ENCODE results near the gene PSMA6. TPM values are rescaled to one million over a fixed set of nuclear protein-coding genes. Genes with fewer than 3 reads are reported as not detected.
A peak's percentile ranks its signal among the peaks of the same experiment; 100 is the strongest.

Gene PSMA6
- total RNA-seq, 1 experiment from 2014 or later, result 210 TPM

DNA sequence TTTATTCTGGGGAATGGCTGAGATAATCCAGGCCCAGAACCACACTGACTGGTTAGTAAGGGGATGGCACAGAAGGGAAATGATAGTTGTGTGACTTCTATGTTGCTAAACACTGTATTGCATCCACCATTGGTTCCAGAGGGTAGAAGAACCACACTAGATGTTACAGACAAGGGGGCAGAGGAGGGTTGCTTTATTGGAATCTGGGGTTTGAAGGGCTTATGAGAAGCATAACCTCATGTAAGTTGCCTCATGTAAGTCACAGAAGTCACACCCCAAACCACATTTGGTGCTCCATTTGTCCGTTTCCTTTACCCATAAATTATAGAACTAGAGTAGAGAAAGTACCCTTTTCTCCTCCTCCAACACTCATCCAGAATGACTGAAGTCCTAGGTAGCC lies 5.5 kb upstream of the PSMA6 start:
- Mint-ChIP-seq H3K27ac (0 out of 2 replicates have a peak overlapping the region, but pooled peaks have one; percentile 52), H3K4me1 (no peaks in the 10 kb centered on the region; the same call in 1 of the 2 replicates), H3K27me3 (ENCODE audit: low read depth) (no peaks in the 10 kb centered on the region), H3K36me3 (no peaks in the 10 kb centered on the region), H3K9me3 (no peaks in the 10 kb centered on the region), H3K4me3 (no peak overlapping the region)
- no peak for ATAC-seq
- POLR2A ChIA-PET, result no interaction called here
- CTCF ChIA-PET, result no interaction called here
- no peak for DNase-seq (ENCODE audit: low spot score)
- TF ChIP-seq, protein P1, sequence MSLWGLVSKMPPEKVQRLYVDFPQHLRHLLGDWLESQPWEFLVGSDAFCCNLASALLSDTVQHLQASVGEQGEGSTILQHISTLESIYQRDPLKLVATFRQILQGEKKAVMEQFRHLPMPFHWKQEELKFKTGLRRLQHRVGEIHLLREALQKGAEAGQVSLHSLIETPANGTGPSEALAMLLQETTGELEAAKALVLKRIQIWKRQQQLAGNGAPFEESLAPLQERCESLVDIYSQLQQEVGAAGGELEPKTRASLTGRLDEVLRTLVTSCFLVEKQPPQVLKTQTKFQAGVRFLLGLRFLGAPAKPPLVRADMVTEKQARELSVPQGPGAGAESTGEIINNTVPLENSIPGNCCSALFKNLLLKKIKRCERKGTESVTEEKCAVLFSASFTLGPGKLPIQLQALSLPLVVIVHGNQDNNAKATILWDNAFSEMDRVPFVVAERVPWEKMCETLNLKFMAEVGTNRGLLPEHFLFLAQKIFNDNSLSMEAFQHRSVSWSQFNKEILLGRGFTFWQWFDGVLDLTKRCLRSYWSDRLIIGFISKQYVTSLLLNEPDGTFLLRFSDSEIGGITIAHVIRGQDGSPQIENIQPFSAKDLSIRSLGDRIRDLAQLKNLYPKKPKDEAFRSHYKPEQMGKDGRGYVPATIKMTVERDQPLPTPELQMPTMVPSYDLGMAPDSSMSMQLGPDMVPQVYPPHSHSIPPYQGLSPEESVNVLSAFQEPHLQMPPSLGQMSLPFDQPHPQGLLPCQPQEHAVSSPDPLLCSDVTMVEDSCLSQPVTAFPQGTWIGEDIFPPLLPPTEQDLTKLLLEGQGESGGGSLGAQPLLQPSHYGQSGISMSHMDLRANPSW (CRISPR knock-in tag; conservative IDR thresholded peaks at IDR 0.05; ENCODE audit: low read depth), result no peak
- TF ChIP-seq, protein P2, sequence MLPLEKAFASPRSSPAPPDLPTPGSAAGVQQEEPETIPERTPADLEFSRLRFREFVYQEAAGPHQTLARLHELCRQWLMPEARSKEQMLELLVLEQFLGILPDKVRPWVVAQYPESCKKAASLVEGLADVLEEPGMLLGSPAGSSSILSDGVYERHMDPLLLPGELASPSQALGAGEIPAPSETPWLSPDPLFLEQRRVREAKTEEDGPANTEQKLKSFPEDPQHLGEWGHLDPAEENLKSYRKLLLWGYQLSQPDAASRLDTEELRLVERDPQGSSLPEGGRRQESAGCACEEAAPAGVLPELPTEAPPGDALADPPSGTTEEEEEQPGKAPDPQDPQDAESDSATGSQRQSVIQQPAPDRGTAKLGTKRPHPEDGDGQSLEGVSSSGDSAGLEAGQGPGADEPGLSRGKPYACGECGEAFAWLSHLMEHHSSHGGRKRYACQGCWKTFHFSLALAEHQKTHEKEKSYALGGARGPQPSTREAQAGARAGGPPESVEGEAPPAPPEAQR (CRISPR knock-in tag; IDR thresholded peaks at IDR 0.05), result no peak
- no peak for TF ChIP-seq CREM (CRISPR knock-in tag; IDR thresholded peaks at IDR 0.05)
- TF ChIP-seq, protein P3, sequence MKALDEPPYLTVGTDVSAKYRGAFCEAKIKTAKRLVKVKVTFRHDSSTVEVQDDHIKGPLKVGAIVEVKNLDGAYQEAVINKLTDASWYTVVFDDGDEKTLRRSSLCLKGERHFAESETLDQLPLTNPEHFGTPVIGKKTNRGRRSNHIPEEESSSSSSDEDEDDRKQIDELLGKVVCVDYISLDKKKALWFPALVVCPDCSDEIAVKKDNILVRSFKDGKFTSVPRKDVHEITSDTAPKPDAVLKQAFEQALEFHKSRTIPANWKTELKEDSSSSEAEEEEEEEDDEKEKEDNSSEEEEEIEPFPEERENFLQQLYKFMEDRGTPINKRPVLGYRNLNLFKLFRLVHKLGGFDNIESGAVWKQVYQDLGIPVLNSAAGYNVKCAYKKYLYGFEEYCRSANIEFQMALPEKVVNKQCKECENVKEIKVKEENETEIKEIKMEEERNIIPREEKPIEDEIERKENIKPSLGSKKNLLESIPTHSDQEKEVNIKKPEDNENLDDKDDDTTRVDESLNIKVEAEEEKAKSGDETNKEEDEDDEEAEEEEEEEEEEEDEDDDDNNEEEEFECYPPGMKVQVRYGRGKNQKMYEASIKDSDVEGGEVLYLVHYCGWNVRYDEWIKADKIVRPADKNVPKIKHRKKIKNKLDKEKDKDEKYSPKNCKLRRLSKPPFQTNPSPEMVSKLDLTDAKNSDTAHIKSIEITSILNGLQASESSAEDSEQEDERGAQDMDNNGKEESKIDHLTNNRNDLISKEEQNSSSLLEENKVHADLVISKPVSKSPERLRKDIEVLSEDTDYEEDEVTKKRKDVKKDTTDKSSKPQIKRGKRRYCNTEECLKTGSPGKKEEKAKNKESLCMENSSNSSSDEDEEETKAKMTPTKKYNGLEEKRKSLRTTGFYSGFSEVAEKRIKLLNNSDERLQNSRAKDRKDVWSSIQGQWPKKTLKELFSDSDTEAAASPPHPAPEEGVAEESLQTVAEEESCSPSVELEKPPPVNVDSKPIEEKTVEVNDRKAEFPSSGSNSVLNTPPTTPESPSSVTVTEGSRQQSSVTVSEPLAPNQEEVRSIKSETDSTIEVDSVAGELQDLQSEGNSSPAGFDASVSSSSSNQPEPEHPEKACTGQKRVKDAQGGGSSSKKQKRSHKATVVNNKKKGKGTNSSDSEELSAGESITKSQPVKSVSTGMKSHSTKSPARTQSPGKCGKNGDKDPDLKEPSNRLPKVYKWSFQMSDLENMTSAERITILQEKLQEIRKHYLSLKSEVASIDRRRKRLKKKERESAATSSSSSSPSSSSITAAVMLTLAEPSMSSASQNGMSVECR (CRISPR knock-in tag; IDR thresholded peaks at IDR 0.05; ENCODE audit: borderline replicate concordance), result no peak
- TF ChIP-seq, protein P4, sequence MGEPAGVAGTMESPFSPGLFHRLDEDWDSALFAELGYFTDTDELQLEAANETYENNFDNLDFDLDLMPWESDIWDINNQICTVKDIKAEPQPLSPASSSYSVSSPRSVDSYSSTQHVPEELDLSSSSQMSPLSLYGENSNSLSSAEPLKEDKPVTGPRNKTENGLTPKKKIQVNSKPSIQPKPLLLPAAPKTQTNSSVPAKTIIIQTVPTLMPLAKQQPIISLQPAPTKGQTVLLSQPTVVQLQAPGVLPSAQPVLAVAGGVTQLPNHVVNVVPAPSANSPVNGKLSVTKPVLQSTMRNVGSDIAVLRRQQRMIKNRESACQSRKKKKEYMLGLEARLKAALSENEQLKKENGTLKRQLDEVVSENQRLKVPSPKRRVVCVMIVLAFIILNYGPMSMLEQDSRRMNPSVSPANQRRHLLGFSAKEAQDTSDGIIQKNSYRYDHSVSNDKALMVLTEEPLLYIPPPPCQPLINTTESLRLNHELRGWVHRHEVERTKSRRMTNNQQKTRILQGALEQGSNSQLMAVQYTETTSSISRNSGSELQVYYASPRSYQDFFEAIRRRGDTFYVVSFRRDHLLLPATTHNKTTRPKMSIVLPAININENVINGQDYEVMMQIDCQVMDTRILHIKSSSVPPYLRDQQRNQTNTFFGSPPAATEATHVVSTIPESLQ (CRISPR knock-in tag; IDR thresholded peaks at IDR 0.05), result no peak
- no peak for TF ChIP-seq EMX1 (CRISPR knock-in tag; IDR thresholded peaks at IDR 0.05)
- TF ChIP-seq, protein P5, sequence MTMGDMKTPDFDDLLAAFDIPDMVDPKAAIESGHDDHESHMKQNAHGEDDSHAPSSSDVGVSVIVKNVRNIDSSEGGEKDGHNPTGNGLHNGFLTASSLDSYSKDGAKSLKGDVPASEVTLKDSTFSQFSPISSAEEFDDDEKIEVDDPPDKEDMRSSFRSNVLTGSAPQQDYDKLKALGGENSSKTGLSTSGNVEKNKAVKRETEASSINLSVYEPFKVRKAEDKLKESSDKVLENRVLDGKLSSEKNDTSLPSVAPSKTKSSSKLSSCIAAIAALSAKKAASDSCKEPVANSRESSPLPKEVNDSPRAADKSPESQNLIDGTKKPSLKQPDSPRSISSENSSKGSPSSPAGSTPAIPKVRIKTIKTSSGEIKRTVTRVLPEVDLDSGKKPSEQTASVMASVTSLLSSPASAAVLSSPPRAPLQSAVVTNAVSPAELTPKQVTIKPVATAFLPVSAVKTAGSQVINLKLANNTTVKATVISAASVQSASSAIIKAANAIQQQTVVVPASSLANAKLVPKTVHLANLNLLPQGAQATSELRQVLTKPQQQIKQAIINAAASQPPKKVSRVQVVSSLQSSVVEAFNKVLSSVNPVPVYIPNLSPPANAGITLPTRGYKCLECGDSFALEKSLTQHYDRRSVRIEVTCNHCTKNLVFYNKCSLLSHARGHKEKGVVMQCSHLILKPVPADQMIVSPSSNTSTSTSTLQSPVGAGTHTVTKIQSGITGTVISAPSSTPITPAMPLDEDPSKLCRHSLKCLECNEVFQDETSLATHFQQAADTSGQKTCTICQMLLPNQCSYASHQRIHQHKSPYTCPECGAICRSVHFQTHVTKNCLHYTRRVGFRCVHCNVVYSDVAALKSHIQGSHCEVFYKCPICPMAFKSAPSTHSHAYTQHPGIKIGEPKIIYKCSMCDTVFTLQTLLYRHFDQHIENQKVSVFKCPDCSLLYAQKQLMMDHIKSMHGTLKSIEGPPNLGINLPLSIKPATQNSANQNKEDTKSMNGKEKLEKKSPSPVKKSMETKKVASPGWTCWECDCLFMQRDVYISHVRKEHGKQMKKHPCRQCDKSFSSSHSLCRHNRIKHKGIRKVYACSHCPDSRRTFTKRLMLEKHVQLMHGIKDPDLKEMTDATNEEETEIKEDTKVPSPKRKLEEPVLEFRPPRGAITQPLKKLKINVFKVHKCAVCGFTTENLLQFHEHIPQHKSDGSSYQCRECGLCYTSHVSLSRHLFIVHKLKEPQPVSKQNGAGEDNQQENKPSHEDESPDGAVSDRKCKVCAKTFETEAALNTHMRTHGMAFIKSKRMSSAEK (CRISPR knock-in tag; IDR thresholded peaks at IDR 0.05; ENCODE audit: borderline replicate concordance), result no peak
- no peak for TF ChIP-seq RORB (CRISPR knock-in tag; IDR thresholded peaks at IDR 0.05)
- TF ChIP-seq, protein P6, sequence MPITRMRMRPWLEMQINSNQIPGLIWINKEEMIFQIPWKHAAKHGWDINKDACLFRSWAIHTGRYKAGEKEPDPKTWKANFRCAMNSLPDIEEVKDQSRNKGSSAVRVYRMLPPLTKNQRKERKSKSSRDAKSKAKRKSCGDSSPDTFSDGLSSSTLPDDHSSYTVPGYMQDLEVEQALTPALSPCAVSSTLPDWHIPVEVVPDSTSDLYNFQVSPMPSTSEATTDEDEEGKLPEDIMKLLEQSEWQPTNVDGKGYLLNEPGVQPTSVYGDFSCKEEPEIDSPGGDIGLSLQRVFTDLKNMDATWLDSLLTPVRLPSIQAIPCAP (CRISPR knock-in tag; IDR thresholded peaks at IDR 0.05), result no peak
- no peak for TF ChIP-seq ZNF423 (CRISPR knock-in tag; IDR thresholded peaks at IDR 0.05)
- no peak for TF ChIP-seq ELF4 (CRISPR knock-in tag; IDR thresholded peaks at IDR 0.05; ENCODE audit: low read depth)
- no peak for TF ChIP-seq ZNF138 (CRISPR knock-in tag; conservative IDR thresholded peaks at IDR 0.05)
- TF ChIP-seq ZNF671 (CRISPR knock-in tag; IDR thresholded peaks at IDR 0.05), result no peak
- no peak for TF ChIP-seq SMAD3 (CRISPR knock-in tag; IDR thresholded peaks at IDR 0.05; ENCODE audit: borderline replicate concordance)
- TF ChIP-seq, protein P7, sequence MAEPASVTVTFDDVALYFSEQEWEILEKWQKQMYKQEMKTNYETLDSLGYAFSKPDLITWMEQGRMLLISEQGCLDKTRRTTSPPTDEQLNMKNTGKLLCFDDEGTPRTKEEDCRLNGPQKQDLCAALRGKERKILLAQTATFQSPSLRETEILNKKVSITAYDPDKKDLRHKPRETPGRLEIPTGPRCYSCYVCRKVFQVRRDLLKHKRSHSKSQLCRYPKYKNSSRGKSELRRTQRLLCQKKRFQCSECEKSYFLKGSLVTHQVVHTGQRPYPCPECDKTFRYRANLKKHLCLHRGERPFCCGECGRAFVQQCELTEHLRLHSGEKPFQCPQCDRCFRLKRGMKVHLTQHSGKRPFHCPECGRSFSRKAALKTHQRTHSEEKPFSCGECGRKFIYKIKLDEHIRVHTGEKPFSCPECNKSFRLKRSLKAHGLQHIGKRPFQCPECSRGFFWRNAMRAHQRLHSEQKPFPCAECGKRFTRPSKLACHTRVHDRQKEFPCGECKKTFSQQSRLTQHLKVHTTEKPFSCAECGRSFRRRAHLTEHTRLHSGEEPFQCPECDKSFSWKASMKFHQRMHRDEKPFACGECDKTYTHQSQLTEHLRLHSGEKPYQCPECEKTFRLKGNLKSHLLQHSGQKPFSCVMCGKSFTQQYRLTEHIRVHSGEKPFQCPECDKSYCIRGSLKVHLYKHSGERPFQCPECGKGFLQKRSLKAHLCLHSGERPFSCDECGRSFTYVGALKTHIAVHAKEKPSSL (CRISPR knock-in tag; conservative IDR thresholded peaks at IDR 0.05), result no peak
- TF ChIP-seq, protein P8, sequence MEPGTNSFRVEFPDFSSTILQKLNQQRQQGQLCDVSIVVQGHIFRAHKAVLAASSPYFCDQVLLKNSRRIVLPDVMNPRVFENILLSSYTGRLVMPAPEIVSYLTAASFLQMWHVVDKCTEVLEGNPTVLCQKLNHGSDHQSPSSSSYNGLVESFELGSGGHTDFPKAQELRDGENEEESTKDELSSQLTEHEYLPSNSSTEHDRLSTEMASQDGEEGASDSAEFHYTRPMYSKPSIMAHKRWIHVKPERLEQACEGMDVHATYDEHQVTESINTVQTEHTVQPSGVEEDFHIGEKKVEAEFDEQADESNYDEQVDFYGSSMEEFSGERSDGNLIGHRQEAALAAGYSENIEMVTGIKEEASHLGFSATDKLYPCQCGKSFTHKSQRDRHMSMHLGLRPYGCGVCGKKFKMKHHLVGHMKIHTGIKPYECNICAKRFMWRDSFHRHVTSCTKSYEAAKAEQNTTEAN (CRISPR knock-in tag; IDR thresholded peaks at IDR 0.05), result no peak
- TF ChIP-seq, protein P9, sequence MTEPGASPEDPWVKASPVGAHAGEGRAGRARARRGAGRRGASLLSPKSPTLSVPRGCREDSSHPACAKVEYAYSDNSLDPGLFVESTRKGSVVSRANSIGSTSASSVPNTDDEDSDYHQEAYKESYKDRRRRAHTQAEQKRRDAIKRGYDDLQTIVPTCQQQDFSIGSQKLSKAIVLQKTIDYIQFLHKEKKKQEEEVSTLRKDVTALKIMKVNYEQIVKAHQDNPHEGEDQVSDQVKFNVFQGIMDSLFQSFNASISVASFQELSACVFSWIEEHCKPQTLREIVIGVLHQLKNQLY (CRISPR knock-in tag; IDR thresholded peaks at IDR 0.05), result no peak
- TF ChIP-seq SP1 (CRISPR knock-in tag; conservative IDR thresholded peaks at IDR 0.05), result no peak
